Hepatocyte (in vitro differentiated cells): Measurements from ENCODE around the gene AHCYL2.
"Not testable (repeated sequence)": the region's sequence is repeated elsewhere in the genome, so short reads cannot be mapped to it uniquely, and the experiment has no call there.

ENCODE experiments used
- EZH2 ChIP-seq: fragments of 200-600 bp; sonication (generic); IDR thresholded peaks from 2 replicates; pipeline ENCODE4 v1.6.1; 2016; ENCODE audit warnings: antibody characterized with exemption, mild to moderate bottlenecking, borderline replicate concordance
- TF ChIP-seq, protein P1 (sequence below): fragments of 200-600 bp; sonication (generic); IDR thresholded peaks from 2 replicates; pipeline ENCODE4 v1.5.1; 2016; ENCODE audit warnings: antibody characterized with exemption, mild to moderate bottlenecking; ENCODE audit not compliant: poor library complexity

DNA sequence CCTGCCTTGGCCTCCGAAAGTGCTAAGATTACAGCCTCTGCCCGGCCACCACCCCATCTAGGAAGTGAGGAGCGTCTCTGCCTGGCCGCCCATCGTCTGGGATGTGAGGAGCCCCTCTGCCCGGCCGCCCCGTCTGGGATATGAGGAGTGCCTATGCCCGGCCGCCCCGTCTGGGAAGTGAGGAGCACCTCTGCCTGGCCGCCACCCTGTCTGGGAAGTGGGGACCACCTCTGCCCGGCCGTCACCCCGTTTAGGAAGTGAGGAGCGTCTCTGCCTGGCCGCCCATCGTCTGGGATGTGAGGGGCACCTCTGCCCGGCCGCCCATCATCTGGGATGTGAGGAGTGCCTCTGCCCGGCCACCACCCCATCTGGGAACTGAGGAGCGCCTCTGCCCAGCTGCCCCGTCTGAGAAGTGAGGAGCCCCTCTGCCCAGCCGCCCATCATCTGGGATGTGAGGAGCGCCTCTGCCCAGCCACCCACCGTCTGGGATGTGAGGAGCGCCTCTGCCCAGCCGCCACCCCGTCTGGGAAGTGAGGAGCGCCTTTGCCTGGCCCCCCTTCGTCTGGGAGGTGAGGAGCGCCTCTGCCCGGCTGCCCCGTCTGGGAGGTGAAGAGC lies 8.6 kb upstream of the AHCYL2 start:
- TF ChIP-seq, protein P1, sequence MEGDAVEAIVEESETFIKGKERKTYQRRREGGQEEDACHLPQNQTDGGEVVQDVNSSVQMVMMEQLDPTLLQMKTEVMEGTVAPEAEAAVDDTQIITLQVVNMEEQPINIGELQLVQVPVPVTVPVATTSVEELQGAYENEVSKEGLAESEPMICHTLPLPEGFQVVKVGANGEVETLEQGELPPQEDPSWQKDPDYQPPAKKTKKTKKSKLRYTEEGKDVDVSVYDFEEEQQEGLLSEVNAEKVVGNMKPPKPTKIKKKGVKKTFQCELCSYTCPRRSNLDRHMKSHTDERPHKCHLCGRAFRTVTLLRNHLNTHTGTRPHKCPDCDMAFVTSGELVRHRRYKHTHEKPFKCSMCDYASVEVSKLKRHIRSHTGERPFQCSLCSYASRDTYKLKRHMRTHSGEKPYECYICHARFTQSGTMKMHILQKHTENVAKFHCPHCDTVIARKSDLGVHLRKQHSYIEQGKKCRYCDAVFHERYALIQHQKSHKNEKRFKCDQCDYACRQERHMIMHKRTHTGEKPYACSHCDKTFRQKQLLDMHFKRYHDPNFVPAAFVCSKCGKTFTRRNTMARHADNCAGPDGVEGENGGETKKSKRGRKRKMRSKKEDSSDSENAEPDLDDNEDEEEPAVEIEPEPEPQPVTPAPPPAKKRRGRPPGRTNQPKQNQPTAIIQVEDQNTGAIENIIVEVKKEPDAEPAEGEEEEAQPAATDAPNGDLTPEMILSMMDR, result not testable (repeated sequence)
- TF ChIP-seq EZH2, result not testable (repeated sequence)
